ENCODE results near the gene LSM14B. TPM values are rescaled to one million over a fixed set of nuclear protein-coding genes. Genes with fewer than 3 reads are reported as not detected.
"Not testable (repeated sequence)": the region's sequence is repeated elsewhere in the genome, so short reads cannot be mapped to it uniquely, and the experiment has no call there.

The LSM14B gene
- total RNA-seq, 1 donor from 2014 or later: 23.3 TPM

- H3K4me3 ChIP-seq (ENCODE audit: low read depth, low read length): no peak overlapping the region
- no peak for TF ChIP-seq CTCF (conservative IDR thresholded peaks at IDR 0.05; ENCODE audit: low read depth, low read length)
- DNase-seq (ENCODE audit: low read depth): no peak
Measured at GRCh38 chr20:62147528-62147927, 25.3 kb downstream of the LSM14B start.

GRCh38 chr20:62148383-62148782, 26.1 kb downstream of the LSM14B start:
- DNase-seq (ENCODE audit: low read depth); H3K4me3 ChIP-seq (ENCODE audit: low read depth, low read length): not testable (repeated sequence)

GRCh38 chr20:62148908-62149314, 26.6 kb downstream of the LSM14B start:
- DNase-seq (ENCODE audit: low read depth): no peak
- no peak for TF ChIP-seq CTCF (conservative IDR thresholded peaks at IDR 0.05; ENCODE audit: low read depth, low read length)
- H3K4me3 ChIP-seq (ENCODE audit: low read depth, low read length): no peak overlapping the region

GRCh38 chr20:62149532-62150309, 27.4 kb downstream of the LSM14B start:
- no peak for TF ChIP-seq CTCF (conservative IDR thresholded peaks at IDR 0.05; ENCODE audit: low read depth, low read length)
- no peak for DNase-seq (ENCODE audit: low read depth)
- no peak overlapping the region for H3K4me3 ChIP-seq (ENCODE audit: low read depth, low read length)

GRCh38 chr20:62150310-62150575, 28.0 kb downstream of the LSM14B start:
- no peak for TF ChIP-seq CTCF (conservative IDR thresholded peaks at IDR 0.05; ENCODE audit: low read depth, low read length)
- DNase-seq (ENCODE audit: low read depth): no peak
- no peak overlapping the region for H3K4me3 ChIP-seq (ENCODE audit: low read depth, low read length)

GRCh38 chr20:62151225-62151624, 28.9 kb downstream of the LSM14B start:
- TF ChIP-seq CTCF (conservative IDR thresholded peaks at IDR 0.05; ENCODE audit: low read depth, low read length): no peak
- no peak for DNase-seq (ENCODE audit: low read depth)
- H3K4me3 ChIP-seq (ENCODE audit: low read depth, low read length): no peak overlapping the region

GRCh38 chr20:62151835-62152364, 29.6 kb downstream of the LSM14B start:
- DNase-seq (ENCODE audit: low read depth): no peak
- no peak for TF ChIP-seq CTCF (conservative IDR thresholded peaks at IDR 0.05; ENCODE audit: low read depth, low read length)
- no peak overlapping the region for H3K4me3 ChIP-seq (ENCODE audit: low read depth, low read length)

All from epithelial cell of proximal tubule (primary cell).